Trophoblast cell (in vitro differentiated cells and primary cell): ENCODE measurements around the gene CHST11.

ENCODE experiments used
- DNase-seq, 2 donors: peaks; one replicate each; pipeline ENCODE4 v3.0.0-alpha.2; 2016
- H2AFZ ChIP-seq: 2 replicates; pipeline ENCODE4 v1.6.1; 2013; ENCODE audit warnings: low read length, moderate library complexity, mild to moderate bottlenecking; ENCODE audit not compliant: insufficient read depth, poor library complexity
- H2AK5ac ChIP-seq: 2 replicates; pipeline ENCODE4 v1.6.1; 2013; ENCODE audit warnings: mild to moderate bottlenecking, low read length
- H2BK120ac ChIP-seq: 2 replicates; pipeline ENCODE4 v1.6.1; 2013; ENCODE audit warnings: low read length, mild to moderate bottlenecking, moderate library complexity; ENCODE audit not compliant: insufficient read depth, poor library complexity
- H2BK12ac ChIP-seq: 2 replicates; pipeline ENCODE4 v1.6.1; 2013; ENCODE audit warnings: mild to moderate bottlenecking, low read length, moderate library complexity
- H2BK5ac ChIP-seq: 2 replicates; pipeline ENCODE4 v1.6.1; 2013; ENCODE audit warnings: low read length, low read depth, moderate library complexity, mild to moderate bottlenecking; ENCODE audit not compliant: poor library complexity
- H3K14ac ChIP-seq: 2 replicates; pipeline ENCODE4 v1.6.1; 2013; ENCODE audit warnings: mild to moderate bottlenecking, low read length
- H3K18ac ChIP-seq: 2 replicates; pipeline ENCODE4 v1.6.1; 2013; ENCODE audit warnings: mild to moderate bottlenecking, low read length
- H3K23ac ChIP-seq: 2 replicates; pipeline ENCODE4 v1.6.1; 2013; ENCODE audit warnings: low read length
- H3K27ac ChIP-seq: 2 replicates; pipeline ENCODE4 v1.5.1; 2013; ENCODE audit warnings: low read depth, mild to moderate bottlenecking, inconsistent platforms, low read length, moderate library complexity
- H3K27me3 ChIP-seq: 2 replicates; pipeline ENCODE4 v1.6.1; 2013; ENCODE audit warnings: inconsistent platforms, mild to moderate bottlenecking, low read length, moderate library complexity; ENCODE audit not compliant: insufficient read depth
- H3K36me3 ChIP-seq, 2 experiments: 1 replicate in 1 of 2; 2 replicates in 1 of 2; pipeline ENCODE4 v1.6.1; 2013; ENCODE audit warnings: low read length in 2 of 2, mild to moderate bottlenecking in 2 of 2, moderate library complexity in 1 of 2; ENCODE audit not compliant: insufficient read depth in 2 of 2, control insufficient read depth in 1 of 2
- H3K4ac ChIP-seq: 2 replicates; pipeline ENCODE4 v1.6.1; 2013; ENCODE audit warnings: low read depth, mild to moderate bottlenecking, low read length, moderate library complexity
- H3K4me1 ChIP-seq, 2 experiments: 1 replicate in 1 of 2; 2 replicates in 1 of 2; pipeline ENCODE4 v1.6.1; 2013; ENCODE audit warnings: low read length in 2 of 2, mild to moderate bottlenecking in 2 of 2, moderate library complexity in 1 of 2; ENCODE audit not compliant: insufficient read depth in 2 of 2, control insufficient read depth in 1 of 2
- H3K4me2 ChIP-seq: 2 replicates; pipeline ENCODE4 v1.6.1; 2013; ENCODE audit warnings: inconsistent platforms, mild to moderate bottlenecking, low read length, moderate library complexity
- H3K4me3 ChIP-seq: 2 replicates; pipeline ENCODE4 v1.5.1; 2013; ENCODE audit warnings: mild to moderate bottlenecking, low read depth, low read length, inconsistent platforms
- H3K79me1 ChIP-seq: one replicate; pipeline ENCODE4 v1.6.1; 2013; ENCODE audit warnings: low read length
- H3K79me2 ChIP-seq: 2 replicates; pipeline ENCODE4 v1.6.1; 2013; ENCODE audit warnings: low read length, mild to moderate bottlenecking; ENCODE audit not compliant: control insufficient read depth, insufficient read depth, poor library complexity
- H3K9ac ChIP-seq: 2 replicates; pipeline ENCODE4 v1.6.1; 2013; ENCODE audit warnings: mild to moderate bottlenecking, low read length
- H3K9me3 ChIP-seq: 2 replicates; pipeline ENCODE4 v1.6.1; 2013; ENCODE audit warnings: low read depth, mild to moderate bottlenecking, control low read depth, inconsistent platforms, low read length; ENCODE audit not compliant: insufficient read depth
- H4K12ac ChIP-seq: 2 replicates; pipeline ENCODE4 v1.6.1; 2013; ENCODE audit warnings: low read depth, mild to moderate bottlenecking, low read length, moderate library complexity
- H4K8ac ChIP-seq: 2 replicates; pipeline ENCODE4 v1.6.1; 2013; ENCODE audit warnings: low read depth, mild to moderate bottlenecking, low read length, moderate library complexity
- H4K91ac ChIP-seq: one replicate; pipeline ENCODE4 v1.6.1; 2013; ENCODE audit warnings: low read depth, mild to moderate bottlenecking, low read length, moderate library complexity
- WGBS: extraction: QIAGEN DNeasy Blood & Tissue Kit; methylation state at CpG from one replicate; pipeline ENCODE4 v1.1.7; 2013; ENCODE audit warnings: missing lambda C conversion rate; ENCODE audit not compliant: insufficient read length, insufficient coverage; ENCODE audit errors: extremely low coverage; 5-methylcytosine and 5-hydroxymethylcytosine counted together

CHST11 gene

DNA sequence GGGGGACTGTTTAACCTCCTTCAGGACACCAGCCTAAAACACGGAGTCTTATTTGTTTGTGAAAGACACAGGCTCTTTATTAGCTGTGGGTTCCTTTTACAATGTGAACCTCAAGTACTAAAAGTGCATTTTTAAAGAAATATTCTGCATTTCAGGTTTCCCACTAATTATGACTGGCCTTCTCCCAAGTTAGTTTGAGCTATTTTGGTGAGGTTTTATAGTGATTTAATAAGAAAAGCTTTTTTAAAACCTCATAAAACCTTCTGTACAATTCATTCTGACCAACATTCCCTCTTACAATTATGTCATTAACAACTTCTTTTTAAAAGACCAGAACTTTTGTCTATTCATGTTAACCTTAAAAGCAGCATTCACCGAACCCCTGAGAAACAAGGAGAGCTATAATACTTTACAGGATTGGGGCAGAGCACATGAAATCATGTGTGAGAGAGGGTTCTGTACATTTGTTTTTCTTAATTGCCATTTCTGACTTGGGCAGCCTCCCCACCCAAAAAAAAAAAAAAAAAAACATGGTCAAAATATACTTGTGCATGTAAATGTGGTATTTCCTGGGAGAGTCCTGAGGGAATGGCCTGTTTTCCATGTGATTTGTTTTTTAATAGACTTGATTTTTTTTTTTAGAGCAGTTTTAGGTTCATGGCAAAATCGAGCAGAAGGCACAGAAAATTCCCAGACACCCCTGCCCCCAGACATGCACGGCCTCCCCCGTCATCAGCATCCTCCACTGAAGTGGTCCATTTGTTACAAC, 169.5 kb downstream of the CHST11 start:
- H4K12ac ChIP-seq, result no peak overlapping the region
- no peak overlapping the region for H2BK12ac ChIP-seq
- H3K23ac ChIP-seq, result no peak overlapping the region
- H3K27me3 ChIP-seq, result no peaks in the 10 kb centered on the region
- H3K9me3 ChIP-seq, result no peaks in the 10 kb centered on the region
- no peak overlapping the region for H3K14ac ChIP-seq
- H3K79me1 ChIP-seq, result no peaks in the 10 kb centered on the region
- H2BK120ac ChIP-seq, result no peak overlapping the region
- no peak overlapping the region for H2BK5ac ChIP-seq
- WGBS, result no CpG with 5 or more reads among the region's 5 CpGs
- no peak overlapping the region for H3K18ac ChIP-seq
- H3K4me1 ChIP-seq, result peaks cover 2 to 3% of the 10 kb centered on the region in 2 experiments
- no peak overlapping the region for H2AFZ ChIP-seq
- H3K36me3 ChIP-seq, result peaks cover 0 to 2% of the 10 kb centered on the region in 2 experiments
- no peak overlapping the region for H2AK5ac ChIP-seq
- H3K9ac ChIP-seq, result no peak overlapping the region
- H3K4me3 ChIP-seq, result no peak overlapping the region
- no peak overlapping the region for H4K8ac ChIP-seq
- H3K4ac ChIP-seq, result no peak overlapping the region
- H3K27ac ChIP-seq, result no peak overlapping the region
- H3K79me2 ChIP-seq, result no peaks in the 10 kb centered on the region
- H3K4me2 ChIP-seq, result no peak overlapping the region
- no peak overlapping the region for H4K91ac ChIP-seq
- DNase-seq, result no peak

DNA sequence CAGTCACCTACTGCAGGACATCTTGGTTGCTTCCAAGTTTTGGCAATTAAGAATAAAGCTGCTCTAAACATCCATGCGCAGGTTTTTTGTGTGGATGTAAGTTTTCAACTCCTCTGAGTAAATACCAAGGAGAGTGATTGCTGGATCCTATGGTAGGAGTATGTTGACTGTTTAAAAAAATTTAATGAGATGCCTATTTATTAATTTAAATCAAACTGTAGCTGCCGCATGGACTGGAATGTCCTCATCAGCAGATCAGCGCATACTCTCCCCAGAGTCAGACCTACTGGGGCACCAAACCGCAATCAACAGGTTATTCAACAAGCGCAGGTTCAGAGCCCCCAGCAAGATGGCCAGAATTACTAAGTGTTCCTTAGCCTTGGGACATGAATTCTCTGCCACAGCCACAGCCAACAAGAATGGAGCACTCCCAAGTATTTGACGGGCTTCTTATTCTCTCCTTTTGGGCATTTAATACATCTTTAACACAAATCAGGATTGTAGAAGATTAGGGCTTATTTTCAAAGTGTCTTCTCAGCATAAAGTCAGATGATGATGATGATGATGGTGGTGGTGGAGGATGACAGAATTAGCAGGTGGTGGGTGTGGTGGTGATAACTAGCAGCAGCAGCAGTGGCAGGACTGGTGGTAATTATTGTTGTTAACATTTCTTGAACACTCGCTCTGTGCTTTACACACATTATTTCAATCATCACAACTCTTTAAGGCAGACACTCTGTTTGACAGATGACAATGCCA, 170.7 kb downstream of the CHST11 start:
- H2AK5ac ChIP-seq, result no peak overlapping the region
- DNase-seq, result no peak
- H4K12ac ChIP-seq, result no peak overlapping the region
- H3K79me1 ChIP-seq, result no peaks in the 10 kb centered on the region
- no peak overlapping the region for H3K18ac ChIP-seq
- H2BK12ac ChIP-seq, result no peak overlapping the region
- no peak overlapping the region for H3K4ac ChIP-seq
- H3K14ac ChIP-seq, result no peak overlapping the region
- no peak overlapping the region for H4K91ac ChIP-seq
- H3K36me3 ChIP-seq, result no peaks in the 10 kb centered on the region
- no peaks in the 10 kb centered on the region for H3K27me3 ChIP-seq
- H3K23ac ChIP-seq, result no peak overlapping the region
- no peak overlapping the region for H4K8ac ChIP-seq
- no peak overlapping the region for H3K4me3 ChIP-seq
- H2AFZ ChIP-seq, result no peak overlapping the region
- peaks cover 2 to 3% of the 10 kb centered on the region in 2 experiments for H3K4me1 ChIP-seq
- H3K4me2 ChIP-seq, result no peak overlapping the region
- H3K9me3 ChIP-seq, result no peaks in the 10 kb centered on the region
- no peak overlapping the region for H2BK5ac ChIP-seq
- H3K79me2 ChIP-seq, result no peaks in the 10 kb centered on the region
- no peak overlapping the region for H3K27ac ChIP-seq
- no peak overlapping the region for H3K9ac ChIP-seq
- no CpG with 5 or more reads among the region's 7 CpGs for WGBS
- no peak overlapping the region for H2BK120ac ChIP-seq

DNA sequence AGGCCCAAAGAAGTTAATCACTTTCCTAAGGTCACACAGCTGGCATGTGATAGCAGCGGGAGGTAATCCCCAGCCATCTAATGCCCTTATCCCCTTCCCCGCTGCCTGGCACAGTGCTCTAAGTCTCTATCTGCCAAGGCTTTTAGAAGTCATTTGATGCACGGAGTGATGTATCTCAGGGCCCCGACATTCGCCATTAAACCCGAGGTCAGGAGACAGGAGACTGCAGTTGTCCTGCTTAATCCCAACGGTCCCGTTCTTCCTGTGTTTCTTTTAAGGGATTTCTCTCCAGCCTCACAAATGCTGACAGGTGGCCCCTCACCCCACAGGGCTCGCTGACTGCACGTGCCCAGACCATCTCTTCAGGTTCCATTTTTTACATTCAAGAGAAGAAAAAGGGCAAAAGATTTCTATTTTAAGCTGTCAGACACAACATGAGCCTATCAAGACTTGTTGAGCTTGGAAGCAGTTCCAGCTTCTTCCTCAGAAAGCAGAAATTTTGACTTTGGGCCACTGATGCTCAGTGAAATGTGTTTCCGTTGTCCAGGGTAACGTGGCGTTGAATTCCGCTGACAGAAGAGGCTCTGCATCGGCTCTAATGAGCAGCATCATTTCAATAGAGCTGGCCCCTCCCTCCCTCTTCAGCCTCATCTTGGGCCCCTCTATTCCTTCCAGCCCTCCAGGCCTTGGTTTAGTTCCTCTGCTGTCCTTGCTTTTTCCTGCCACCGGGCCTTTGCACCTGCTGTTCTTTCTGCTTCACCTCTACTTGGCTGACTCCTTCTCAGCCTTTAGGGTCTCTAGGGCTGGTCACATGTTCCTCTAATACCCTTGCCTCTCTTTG, 171.5 kb downstream of the CHST11 start:
- H3K9me3 ChIP-seq, result no peaks in the 10 kb centered on the region

GRCh38 chr12:104628831-104629135, 172.0 kb downstream of the CHST11 start:
- Histone ChIP-seq H3K4me3 (no peak overlapping the region), H2BK12ac (no peak overlapping the region), H3K4ac (no peak overlapping the region), H2AFZ (no peak overlapping the region), H3K9me3 (no peaks in the 10 kb centered on the region), H2AK5ac (no peak overlapping the region), H3K36me3 (no peaks in the 10 kb centered on the region), H3K27me3 (no peaks in the 10 kb centered on the region), H3K4me2 (no peak overlapping the region), H4K91ac (no peak overlapping the region), H3K9ac (no peak overlapping the region), H3K23ac (no peak overlapping the region), H4K12ac (no peak overlapping the region), H3K14ac (no peak overlapping the region), H3K27ac (no peak overlapping the region), H3K79me1 (no peaks in the 10 kb centered on the region), H3K18ac (no peak overlapping the region), H2BK5ac (no peak overlapping the region), H3K4me1 (no peaks in the 10 kb centered on the region), H3K79me2 (no peaks in the 10 kb centered on the region), H4K8ac (no peak overlapping the region), H2BK120ac (no peak overlapping the region)
- WGBS, result no CpG with 5 or more reads among the region's 3 CpGs
- DNase-seq, result no peak

More for the DNA sequence above, 171.5 kb downstream of the CHST11 start:
- no peak overlapping the region for H3K23ac ChIP-seq
- H4K8ac ChIP-seq, result no peak overlapping the region
- no peaks in the 10 kb centered on the region for H3K27me3 ChIP-seq
- H3K14ac ChIP-seq, result no peak overlapping the region
- no peak overlapping the region for H4K91ac ChIP-seq
- no peak for DNase-seq
- H4K12ac ChIP-seq, result no peak overlapping the region
- H2BK120ac ChIP-seq, result no peak overlapping the region
- H2AFZ ChIP-seq, result no peak overlapping the region
- no peak overlapping the region for H3K18ac ChIP-seq
- WGBS, result no CpG with 5 or more reads among the region's 16 CpGs
- no peak overlapping the region for H3K4me3 ChIP-seq
- peaks cover 0 to under 1% of the 10 kb centered on the region in 2 experiments for H3K4me1 ChIP-seq
- no peak overlapping the region for H2BK5ac ChIP-seq
- no peak overlapping the region for H2BK12ac ChIP-seq
- no peaks in the 10 kb centered on the region for H3K79me2 ChIP-seq
- H3K79me1 ChIP-seq, result no peaks in the 10 kb centered on the region
- no peak overlapping the region for H3K4me2 ChIP-seq
- H3K36me3 ChIP-seq, result no peaks in the 10 kb centered on the region
- H2AK5ac ChIP-seq, result no peak overlapping the region
- no peak overlapping the region for H3K27ac ChIP-seq
- no peak overlapping the region for H3K4ac ChIP-seq
- no peak overlapping the region for H3K9ac ChIP-seq
